NCI-H2029 treated with DMSO at 0.1 percent for 48 hours (cell line): ENCODE results near the gene DNAJC3.
"Not testable (repeated sequence)": the region's sequence is repeated elsewhere in the genome, so short reads cannot be mapped to it uniquely, and the experiment has no call there.

Source experiments
- DNase-seq: peaks from one replicate; lab custom pipeline; 2025; lab: John Stamatoyannopoulos, UW

The DNAJC3 gene

GRCh38 chr13:95676762-95677563, at the start of gene DNAJC3:
TSS of gene DNAJC3 (plus strand) at chr13:95677139. CDS start at chr13:95677256, 117 bp downstream.
- peak; percentile 54 for DNase-seq

- DNase-seq: no peak
Measured at GRCh38 chr13:95627590-95627989, 49.3 kb upstream of the DNAJC3 start.

- no peak for DNase-seq
Measured at GRCh38 chr13:95628488-95628887, 48.5 kb upstream of the DNAJC3 start.

GRCh38 chr13:95629071-95629470, 47.9 kb upstream of the DNAJC3 start:
- DNase-seq: no peak

GRCh38 chr13:95630593-95630992, 46.3 kb upstream of the DNAJC3 start:
- DNase-seq: no peak

GRCh38 chr13:95636853-95637252, 40.1 kb upstream of the DNAJC3 start:
- no peak for DNase-seq

- no peak for DNase-seq
Measured at GRCh38 chr13:95641291-95642027, 35.5 kb upstream of the DNAJC3 start.

GRCh38 chr13:95642028-95642621, 34.8 kb upstream of the DNAJC3 start:
- DNase-seq: no peak

GRCh38 chr13:95642999-95643398, 33.9 kb upstream of the DNAJC3 start:
- DNase-seq: no peak

GRCh38 chr13:95643571-95643935, 33.4 kb upstream of the DNAJC3 start:
- no peak for DNase-seq

- DNase-seq: no peak
Measured at GRCh38 chr13:95643936-95644598, 32.9 kb upstream of the DNAJC3 start.

- DNase-seq: no peak
Measured at GRCh38 chr13:95644601-95645052, 32.3 kb upstream of the DNAJC3 start, which contains the start of gene DZIP1. TSS of gene DZIP1 (minus strand) at chr13:95644706. CDS start at chr13:95642029, 2,677 bp downstream.

GRCh38 chr13:95647321-95647720, 29.6 kb upstream of the DNAJC3 start:
- DNase-seq: no peak

GRCh38 chr13:95650696-95651095, 26.2 kb upstream of the DNAJC3 start:
- no peak for DNase-seq

GRCh38 chr13:95652244-95652764, 24.6 kb upstream of the DNAJC3 start:
- DNase-seq: no peak

GRCh38 chr13:95652821-95653220, 24.1 kb upstream of the DNAJC3 start:
- DNase-seq: no peak

GRCh38 chr13:95656386-95657015, 20.4 kb upstream of the DNAJC3 start:
- DNase-seq: no peak

- no peak for DNase-seq
Measured at GRCh38 chr13:95659500-95659899, 17.4 kb upstream of the DNAJC3 start.

GRCh38 chr13:95660981-95661581, 15.9 kb upstream of the DNAJC3 start:
- DNase-seq: no peak

GRCh38 chr13:95667235-95667634, 9.7 kb upstream of the DNAJC3 start:
- not testable (repeated sequence) for DNase-seq

GRCh38 chr13:95671597-95671996, 5.3 kb upstream of the DNAJC3 start:
- no peak for DNase-seq
